Chondrocyte (in vitro differentiated cells): ENCODE results near the gene NACC2. TPM values are rescaled to one million over a fixed set of nuclear protein-coding genes. Genes with fewer than 3 reads are reported as not detected.

Source experiments
- DNase-seq: peaks from one replicate; pipeline ENCODE4 v3.0.0; 2021; ENCODE audit warnings: mixed read lengths, low spot score
- H3K27ac Mint-ChIP-seq: one replicate; pipeline ENCODE4 v1.8.0; 2021; ENCODE audit warnings: mild to moderate bottlenecking, moderate library complexity, mixed read lengths; ENCODE audit not compliant: unreplicated experiment
- H3K27me3 Mint-ChIP-seq: 2 replicates; pipeline ENCODE4 v1.8.0; 2021; ENCODE audit warnings: low read depth, mixed read lengths
- H3K36me3 Mint-ChIP-seq: 2 replicates; pipeline ENCODE4 v1.8.0; 2021; ENCODE audit warnings: low read depth, mixed read lengths
- H3K4me1 Mint-ChIP-seq: 2 replicates; pipeline ENCODE4 v1.8.0; 2021; ENCODE audit warnings: low read depth, mild to moderate bottlenecking, mixed read lengths
- H3K4me3 Mint-ChIP-seq: one replicate; pipeline ENCODE4 v1.8.0; 2021; ENCODE audit warnings: mild to moderate bottlenecking, moderate library complexity, mixed read lengths; ENCODE audit not compliant: unreplicated experiment
- H3K9me3 Mint-ChIP-seq: 2 replicates; pipeline ENCODE4 v1.8.0; 2021; ENCODE audit warnings: low read depth, mixed read lengths
- total RNA-seq: library from RNA; stranded (reverse); gene quantifications from 3 replicates; pipeline ENCODE4 v1.2.1, GENCODE V29; 2021
- TF ChIP-seq, protein P1 (sequence below): fragments of 200-600 bp; sonication (generic); IDR thresholded peaks from 2 replicates; pipeline ENCODE4 v1.5.0; 2021; ENCODE audit warnings: antibody characterized with exemption, mild to moderate bottlenecking, moderate library complexity

The NACC2 gene
- total RNA-seq, 1 donor from 2014 or later, result 51.0 TPM

DNA sequence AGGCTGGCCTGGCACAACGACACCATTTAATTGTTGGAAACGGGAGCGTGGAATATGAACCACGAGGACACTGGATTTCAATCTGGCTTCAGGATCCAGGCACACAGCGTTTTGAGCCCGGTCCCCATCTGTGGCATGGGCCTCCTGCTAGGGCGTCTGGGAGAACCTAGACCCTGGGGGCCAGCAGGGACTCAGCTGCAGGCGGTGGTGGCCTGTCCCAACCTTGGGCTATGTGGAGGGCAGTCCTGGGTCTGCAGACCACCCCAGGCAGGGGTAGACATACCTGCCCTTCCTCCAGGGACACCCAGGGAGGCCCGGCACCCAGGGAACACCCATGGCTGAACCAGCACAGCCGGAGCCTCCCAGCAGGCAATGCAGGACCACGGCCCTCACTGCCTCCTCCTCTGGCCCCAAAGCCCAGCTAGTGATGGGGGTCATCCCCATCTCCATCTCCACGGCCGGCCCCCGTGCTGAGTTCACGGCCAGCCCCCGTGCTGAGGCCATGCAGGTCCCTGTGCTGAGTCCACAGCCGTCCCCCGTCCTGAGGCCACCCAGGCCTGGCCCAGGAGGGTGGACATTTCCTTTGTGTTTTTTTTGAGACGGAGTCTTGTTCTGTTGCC lies 115.4 kb downstream of the NACC2 start:
- Mint-ChIP-seq H3K27me3 (peaks cover 2% of the 10 kb centered on the region), H3K4me3 (no peak overlapping the region), H3K4me1 (peaks cover 7% of the 10 kb centered on the region), H3K27ac (no peak overlapping the region), H3K36me3 (no peaks in the 10 kb centered on the region), H3K9me3 (no peaks in the 10 kb centered on the region)
- TF ChIP-seq, protein P1, sequence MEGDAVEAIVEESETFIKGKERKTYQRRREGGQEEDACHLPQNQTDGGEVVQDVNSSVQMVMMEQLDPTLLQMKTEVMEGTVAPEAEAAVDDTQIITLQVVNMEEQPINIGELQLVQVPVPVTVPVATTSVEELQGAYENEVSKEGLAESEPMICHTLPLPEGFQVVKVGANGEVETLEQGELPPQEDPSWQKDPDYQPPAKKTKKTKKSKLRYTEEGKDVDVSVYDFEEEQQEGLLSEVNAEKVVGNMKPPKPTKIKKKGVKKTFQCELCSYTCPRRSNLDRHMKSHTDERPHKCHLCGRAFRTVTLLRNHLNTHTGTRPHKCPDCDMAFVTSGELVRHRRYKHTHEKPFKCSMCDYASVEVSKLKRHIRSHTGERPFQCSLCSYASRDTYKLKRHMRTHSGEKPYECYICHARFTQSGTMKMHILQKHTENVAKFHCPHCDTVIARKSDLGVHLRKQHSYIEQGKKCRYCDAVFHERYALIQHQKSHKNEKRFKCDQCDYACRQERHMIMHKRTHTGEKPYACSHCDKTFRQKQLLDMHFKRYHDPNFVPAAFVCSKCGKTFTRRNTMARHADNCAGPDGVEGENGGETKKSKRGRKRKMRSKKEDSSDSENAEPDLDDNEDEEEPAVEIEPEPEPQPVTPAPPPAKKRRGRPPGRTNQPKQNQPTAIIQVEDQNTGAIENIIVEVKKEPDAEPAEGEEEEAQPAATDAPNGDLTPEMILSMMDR, result no peak
- no peak for DNase-seq

DNA sequence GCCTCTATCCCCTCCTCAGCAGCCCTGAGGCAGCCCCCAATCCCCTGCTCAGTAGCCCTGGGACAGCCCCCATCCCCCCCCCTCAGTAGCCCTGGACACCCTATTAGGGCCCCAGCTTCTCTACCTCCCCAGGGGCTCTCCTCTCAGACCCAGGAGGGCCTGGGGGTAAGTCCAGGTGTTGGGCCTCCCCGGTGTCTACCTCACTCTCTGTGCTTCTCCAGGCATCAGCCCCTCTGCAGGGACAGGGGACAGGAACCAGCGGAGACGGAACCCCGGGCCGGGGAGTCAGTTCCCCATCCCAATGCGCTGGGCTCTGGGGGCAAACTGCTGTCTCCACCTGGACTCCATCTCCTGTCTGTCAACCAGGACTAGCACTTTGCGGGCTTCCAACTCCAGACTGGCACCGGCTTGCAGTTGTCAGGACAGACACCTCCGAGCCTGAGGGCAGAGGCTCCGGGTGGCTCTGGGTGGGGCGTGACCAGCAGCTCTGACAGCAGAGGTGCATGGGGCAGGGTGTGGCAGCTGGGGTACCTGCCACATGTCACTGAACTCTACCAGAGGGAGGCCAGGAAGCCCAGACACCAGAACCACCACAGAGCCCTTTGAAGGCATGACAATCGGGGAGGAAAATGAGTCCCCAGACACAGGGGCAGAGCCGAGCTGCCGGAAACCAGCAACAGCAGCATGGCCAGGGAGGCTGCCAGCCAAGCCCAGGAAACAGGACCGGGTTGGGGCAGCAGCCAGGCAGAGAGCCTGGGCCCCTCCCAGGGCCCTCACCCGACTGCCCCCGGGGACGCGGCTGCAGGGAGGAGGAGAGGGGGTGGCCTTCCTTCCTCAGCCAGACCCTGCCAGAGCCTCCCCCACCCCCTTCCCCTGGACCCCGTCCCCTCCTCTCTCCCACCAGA lies 116.2 kb downstream of the NACC2 start:
- H3K9me3 Mint-ChIP-seq, result no peaks in the 10 kb centered on the region
- no peaks in the 10 kb centered on the region for H3K36me3 Mint-ChIP-seq
- DNase-seq, result no peak
- H3K4me3 Mint-ChIP-seq, result no peak overlapping the region
- peaks cover 2% of the 10 kb centered on the region for H3K27me3 Mint-ChIP-seq
- peaks cover 7% of the 10 kb centered on the region for H3K4me1 Mint-ChIP-seq
- H3K27ac Mint-ChIP-seq, result no peak overlapping the region
- TF ChIP-seq, protein P1, result no peak

DNA sequence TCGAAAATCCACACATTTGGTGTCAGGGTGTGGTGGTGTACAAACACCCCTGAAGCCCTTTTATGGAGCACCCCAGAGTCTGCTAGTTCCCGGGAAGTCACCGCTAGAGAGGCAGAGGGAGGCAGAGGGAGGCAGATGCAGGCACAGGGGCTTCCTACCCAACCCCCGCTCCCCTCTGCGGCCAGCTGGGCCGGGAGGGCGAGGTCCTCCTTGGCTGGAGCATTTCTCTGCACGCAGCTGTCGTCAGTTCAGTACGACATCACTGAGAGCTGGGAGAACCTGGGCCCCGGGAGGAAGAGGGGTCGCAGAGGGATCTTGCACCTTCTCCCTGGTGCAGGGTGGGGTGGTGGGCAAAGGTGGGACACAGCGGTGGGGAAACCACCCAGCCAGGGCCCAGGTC lies 118.1 kb downstream of the NACC2 start:
- Mint-ChIP-seq H3K9me3 (no peaks in the 10 kb centered on the region), H3K36me3 (no peaks in the 10 kb centered on the region), H3K4me3 (no peak overlapping the region), H3K4me1 (peaks cover 7% of the 10 kb centered on the region), H3K27ac (no peak overlapping the region), H3K27me3 (peaks cover 8% of the 10 kb centered on the region)
- TF ChIP-seq, protein P1, result no peak
- DNase-seq, result no peak

DNA sequence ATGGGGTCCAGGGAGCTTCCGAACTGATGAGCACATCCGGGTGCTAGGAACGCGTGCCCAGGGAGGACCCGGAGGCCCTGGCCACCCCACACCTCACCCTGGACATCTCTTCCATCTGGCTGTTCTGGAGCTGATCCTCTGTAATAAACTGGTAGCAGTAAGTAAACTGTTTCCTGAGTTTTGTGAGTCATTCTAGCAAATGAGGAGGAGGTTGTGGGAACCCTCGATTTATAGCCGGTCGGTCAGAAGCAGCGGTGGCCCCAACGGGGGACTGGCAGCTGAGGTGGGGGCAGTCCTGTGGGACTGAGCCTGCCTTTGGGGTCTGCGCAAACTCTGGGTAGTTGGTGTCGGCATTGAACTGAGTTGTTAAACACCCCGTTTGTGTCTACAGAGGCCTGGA lies 118.6 kb downstream of the NACC2 start:
- Mint-ChIP-seq H3K27ac (no peak overlapping the region), H3K4me3 (no peak overlapping the region), H3K36me3 (no peaks in the 10 kb centered on the region), H3K4me1 (peaks cover 7% of the 10 kb centered on the region), H3K9me3 (no peaks in the 10 kb centered on the region), H3K27me3 (peaks cover 8% of the 10 kb centered on the region)
- no peak for DNase-seq
- TF ChIP-seq, protein P1, result no peak

DNA sequence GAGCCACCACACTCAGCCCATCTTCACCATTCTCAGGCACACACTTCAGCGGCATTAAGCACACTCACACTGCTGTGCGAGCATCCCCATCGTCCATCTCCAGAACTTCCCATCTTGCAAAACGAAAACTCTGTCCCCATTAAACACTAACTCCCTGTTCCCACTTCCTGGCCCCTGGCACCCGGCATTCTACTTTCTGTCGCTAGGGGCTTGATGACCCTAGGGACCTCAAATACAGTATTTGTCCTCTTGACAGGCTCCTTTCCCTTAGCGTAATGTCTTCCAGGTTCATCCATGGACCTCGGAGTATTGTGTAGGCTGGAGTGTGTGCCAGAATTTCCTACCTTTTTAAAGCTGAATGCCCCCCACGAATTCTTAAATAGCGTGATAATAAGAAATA lies 119.3 kb downstream of the NACC2 start:
- TF ChIP-seq, protein P1, result no peak
- H3K9me3 Mint-ChIP-seq, result no peaks in the 10 kb centered on the region
- no peak overlapping the region for H3K27ac Mint-ChIP-seq
- H3K4me3 Mint-ChIP-seq, result no peak overlapping the region
- no peak for DNase-seq
- H3K27me3 Mint-ChIP-seq, result peaks cover 8% of the 10 kb centered on the region
- H3K36me3 Mint-ChIP-seq, result no peaks in the 10 kb centered on the region
- H3K4me1 Mint-ChIP-seq, result peaks cover 5% of the 10 kb centered on the region
